Measurements from ENCODE around the gene TBL2. TPM values are rescaled to one million over a fixed set of nuclear protein-coding genes. Genes with fewer than 3 reads are reported as not detected.

The TBL2 gene
- total and polyA plus RNA-seq, 2 experiments from 2014 or later = 6.9 to 27.8 TPM

DNA sequence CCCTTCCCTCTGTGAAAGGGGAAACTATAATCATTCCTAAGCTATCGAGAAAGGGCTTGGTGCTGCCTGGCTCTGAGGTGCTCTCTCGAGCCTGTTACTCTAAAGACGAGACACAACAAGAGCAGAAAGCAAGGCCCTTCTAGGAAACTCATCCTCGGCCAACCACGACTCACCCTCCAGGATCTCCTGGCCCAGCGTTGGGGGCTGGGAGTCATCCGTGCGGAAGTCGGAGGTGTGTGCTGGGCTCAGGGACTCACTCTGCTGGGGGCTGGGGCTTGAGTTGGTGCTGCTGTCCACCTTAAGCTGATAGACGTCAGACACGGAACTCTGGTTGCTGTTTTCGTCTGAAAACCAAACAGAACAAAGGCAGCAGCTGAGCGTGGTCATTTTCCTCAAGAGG is 38.7 kb downstream of the TBL2 start:
- Mint-ChIP-seq H3K27me3 (ENCODE audit: insufficient read depth, low read depth, poor library complexity) (peaks cover 4% of the 10 kb centered on the region), H3K27ac (no peak overlapping the region), H3K9me3 (no peaks in the 10 kb centered on the region), H3K4me3 (no peak overlapping the region), H3K4me1 (no peaks in the 10 kb centered on the region), H3K36me3 (ENCODE audit: low read depth) (peaks cover 57% of the 10 kb centered on the region)
- no peak overlapping the region for H3K4me2 ChIP-seq
- DNase-seq (ENCODE audit: low spot score) (no peak), ATAC-seq (no peak)
- H2AFZ ChIP-seq = no peak overlapping the region
- H3K36me3 ChIP-seq (ENCODE audit: insufficient read depth) = peaks cover 11% of the 10 kb centered on the region; the same call in 1 of the 2 replicates
- H3K9me2 ChIP-seq (ENCODE audit: insufficient read depth) = no peaks in the 10 kb centered on the region
- no peak overlapping the region for H3K27ac ChIP-seq (ENCODE audit: low read depth)
- no peaks in the 10 kb centered on the region for H4K20me1 ChIP-seq (replicated peaks; ENCODE audit: insufficient read depth)
- H3K4me3 ChIP-seq = no peak overlapping the region
- H3K4me1 ChIP-seq (ENCODE audit: insufficient read depth) = no peaks in the 10 kb centered on the region
- no peaks in the 10 kb centered on the region for H3F3A ChIP-seq (replicated peaks; ENCODE audit: low read depth)
- no peaks in the 10 kb centered on the region for H3K27me3 ChIP-seq (ENCODE audit: insufficient read depth)
- TF ChIP-seq CREB1 (CRISPR knock-in tag; IDR thresholded peaks at IDR 0.05; ENCODE audit: low read depth) (no peak), ZNF114 (CRISPR knock-in tag; IDR thresholded peaks at IDR 0.05) (no peak), JUNB (IDR thresholded peaks at IDR 0.05; ENCODE audit: unreplicated experiment) (no peak), STAT1 (IDR thresholded peaks at IDR 0.05; ENCODE audit: unreplicated experiment) (no peak), EZH2phosphoT487 (IDR thresholded peaks at IDR 0.05; ENCODE audit: unreplicated experiment) (no peak), NANOG (IDR thresholded peaks at IDR 0.05; ENCODE audit: borderline replicate concordance) (no peak), ZNF331 (CRISPR knock-in tag; IDR thresholded peaks at IDR 0.05; ENCODE audit: low read depth) (no peak), EZH2 (IDR thresholded peaks at IDR 0.05; ENCODE audit: low read depth, unreplicated experiment) (no peak), POLR2AphosphoS5 (IDR thresholded peaks at IDR 0.05; ENCODE audit: low read depth) (no peak)
- TF ChIP-seq, protein P1, sequence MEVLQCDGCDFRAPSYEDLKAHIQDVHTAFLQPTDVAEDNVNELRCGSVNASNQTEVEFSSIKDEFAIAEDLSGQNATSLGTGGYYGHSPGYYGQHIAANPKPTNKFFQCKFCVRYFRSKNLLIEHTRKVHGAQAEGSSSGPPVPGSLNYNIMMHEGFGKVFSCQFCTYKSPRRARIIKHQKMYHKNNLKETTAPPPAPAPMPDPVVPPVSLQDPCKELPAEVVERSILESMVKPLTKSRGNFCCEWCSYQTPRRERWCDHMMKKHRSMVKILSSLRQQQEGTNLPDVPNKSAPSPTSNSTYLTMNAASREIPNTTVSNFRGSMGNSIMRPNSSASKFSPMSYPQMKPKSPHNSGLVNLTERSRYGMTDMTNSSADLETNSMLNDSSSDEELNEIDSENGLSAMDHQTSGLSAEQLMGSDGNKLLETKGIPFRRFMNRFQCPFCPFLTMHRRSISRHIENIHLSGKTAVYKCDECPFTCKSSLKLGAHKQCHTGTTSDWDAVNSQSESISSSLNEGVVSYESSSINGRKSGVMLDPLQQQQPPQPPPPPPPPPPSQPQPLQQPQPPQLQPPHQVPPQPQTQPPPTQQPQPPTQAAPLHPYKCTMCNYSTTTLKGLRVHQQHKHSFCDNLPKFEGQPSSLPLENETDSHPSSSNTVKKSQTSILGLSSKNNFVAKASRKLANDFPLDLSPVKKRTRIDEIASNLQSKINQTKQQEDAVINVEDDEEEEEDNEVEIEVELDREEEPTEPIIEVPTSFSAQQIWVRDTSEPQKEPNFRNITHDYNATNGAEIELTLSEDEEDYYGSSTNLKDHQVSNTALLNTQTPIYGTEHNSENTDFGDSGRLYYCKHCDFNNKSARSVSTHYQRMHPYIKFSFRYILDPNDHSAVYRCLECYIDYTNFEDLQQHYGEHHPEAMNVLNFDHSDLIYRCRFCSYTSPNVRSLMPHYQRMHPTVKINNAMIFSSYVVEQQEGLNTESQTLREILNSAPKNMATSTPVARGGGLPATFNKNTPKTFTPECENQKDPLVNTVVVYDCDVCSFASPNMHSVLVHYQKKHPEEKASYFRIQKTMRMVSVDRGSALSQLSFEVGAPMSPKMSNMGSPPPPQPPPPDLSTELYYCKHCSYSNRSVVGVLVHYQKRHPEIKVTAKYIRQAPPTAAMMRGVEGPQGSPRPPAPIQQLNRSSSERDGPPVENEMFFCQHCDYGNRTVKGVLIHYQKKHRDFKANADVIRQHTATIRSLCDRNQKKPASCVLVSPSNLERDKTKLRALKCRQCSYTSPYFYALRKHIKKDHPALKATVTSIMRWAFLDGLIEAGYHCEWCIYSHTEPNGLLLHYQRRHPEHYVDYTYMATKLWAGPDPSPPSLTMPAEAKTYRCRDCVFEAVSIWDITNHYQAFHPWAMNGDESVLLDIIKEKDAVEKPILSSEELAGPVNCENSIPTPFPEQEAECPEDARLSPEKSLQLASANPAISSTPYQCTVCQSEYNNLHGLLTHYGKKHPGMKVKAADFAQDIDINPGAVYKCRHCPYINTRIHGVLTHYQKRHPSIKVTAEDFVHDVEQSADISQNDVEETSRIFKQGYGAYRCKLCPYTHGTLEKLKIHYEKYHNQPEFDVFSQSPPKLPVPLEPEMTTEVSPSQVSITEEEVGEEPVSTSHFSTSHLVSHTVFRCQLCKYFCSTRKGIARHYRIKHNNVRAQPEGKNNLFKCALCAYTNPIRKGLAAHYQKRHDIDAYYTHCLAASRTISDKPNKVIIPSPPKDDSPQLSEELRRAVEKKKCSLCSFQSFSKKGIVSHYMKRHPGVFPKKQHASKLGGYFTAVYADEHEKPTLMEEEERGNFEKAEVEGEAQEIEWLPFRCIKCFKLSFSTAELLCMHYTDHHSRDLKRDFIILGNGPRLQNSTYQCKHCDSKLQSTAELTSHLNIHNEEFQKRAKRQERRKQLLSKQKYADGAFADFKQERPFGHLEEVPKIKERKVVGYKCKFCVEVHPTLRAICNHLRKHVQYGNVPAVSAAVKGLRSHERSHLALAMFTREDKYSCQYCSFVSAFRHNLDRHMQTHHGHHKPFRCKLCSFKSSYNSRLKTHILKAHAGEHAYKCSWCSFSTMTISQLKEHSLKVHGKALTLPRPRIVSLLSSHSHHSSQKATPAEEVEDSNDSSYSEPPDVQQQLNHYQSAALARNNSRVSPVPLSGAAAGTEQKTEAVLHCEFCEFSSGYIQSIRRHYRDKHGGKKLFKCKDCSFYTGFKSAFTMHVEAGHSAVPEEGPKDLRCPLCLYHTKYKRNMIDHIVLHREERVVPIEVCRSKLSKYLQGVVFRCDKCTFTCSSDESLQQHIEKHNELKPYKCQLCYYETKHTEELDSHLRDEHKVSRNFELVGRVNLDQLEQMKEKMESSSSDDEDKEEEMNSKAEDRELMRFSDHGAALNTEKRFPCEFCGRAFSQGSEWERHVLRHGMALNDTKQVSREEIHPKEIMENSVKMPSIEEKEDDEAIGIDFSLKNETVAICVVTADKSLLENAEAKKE (CRISPR knock-in tag; IDR thresholded peaks at IDR 0.05) = no peak
- TF ChIP-seq, protein P2, sequence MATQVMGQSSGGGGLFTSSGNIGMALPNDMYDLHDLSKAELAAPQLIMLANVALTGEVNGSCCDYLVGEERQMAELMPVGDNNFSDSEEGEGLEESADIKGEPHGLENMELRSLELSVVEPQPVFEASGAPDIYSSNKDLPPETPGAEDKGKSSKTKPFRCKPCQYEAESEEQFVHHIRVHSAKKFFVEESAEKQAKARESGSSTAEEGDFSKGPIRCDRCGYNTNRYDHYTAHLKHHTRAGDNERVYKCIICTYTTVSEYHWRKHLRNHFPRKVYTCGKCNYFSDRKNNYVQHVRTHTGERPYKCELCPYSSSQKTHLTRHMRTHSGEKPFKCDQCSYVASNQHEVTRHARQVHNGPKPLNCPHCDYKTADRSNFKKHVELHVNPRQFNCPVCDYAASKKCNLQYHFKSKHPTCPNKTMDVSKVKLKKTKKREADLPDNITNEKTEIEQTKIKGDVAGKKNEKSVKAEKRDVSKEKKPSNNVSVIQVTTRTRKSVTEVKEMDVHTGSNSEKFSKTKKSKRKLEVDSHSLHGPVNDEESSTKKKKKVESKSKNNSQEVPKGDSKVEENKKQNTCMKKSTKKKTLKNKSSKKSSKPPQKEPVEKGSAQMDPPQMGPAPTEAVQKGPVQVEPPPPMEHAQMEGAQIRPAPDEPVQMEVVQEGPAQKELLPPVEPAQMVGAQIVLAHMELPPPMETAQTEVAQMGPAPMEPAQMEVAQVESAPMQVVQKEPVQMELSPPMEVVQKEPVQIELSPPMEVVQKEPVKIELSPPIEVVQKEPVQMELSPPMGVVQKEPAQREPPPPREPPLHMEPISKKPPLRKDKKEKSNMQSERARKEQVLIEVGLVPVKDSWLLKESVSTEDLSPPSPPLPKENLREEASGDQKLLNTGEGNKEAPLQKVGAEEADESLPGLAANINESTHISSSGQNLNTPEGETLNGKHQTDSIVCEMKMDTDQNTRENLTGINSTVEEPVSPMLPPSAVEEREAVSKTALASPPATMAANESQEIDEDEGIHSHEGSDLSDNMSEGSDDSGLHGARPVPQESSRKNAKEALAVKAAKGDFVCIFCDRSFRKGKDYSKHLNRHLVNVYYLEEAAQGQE (IDR thresholded peaks at IDR 0.05; ENCODE audit: unreplicated experiment) = no peak
- TF ChIP-seq, protein P3, sequence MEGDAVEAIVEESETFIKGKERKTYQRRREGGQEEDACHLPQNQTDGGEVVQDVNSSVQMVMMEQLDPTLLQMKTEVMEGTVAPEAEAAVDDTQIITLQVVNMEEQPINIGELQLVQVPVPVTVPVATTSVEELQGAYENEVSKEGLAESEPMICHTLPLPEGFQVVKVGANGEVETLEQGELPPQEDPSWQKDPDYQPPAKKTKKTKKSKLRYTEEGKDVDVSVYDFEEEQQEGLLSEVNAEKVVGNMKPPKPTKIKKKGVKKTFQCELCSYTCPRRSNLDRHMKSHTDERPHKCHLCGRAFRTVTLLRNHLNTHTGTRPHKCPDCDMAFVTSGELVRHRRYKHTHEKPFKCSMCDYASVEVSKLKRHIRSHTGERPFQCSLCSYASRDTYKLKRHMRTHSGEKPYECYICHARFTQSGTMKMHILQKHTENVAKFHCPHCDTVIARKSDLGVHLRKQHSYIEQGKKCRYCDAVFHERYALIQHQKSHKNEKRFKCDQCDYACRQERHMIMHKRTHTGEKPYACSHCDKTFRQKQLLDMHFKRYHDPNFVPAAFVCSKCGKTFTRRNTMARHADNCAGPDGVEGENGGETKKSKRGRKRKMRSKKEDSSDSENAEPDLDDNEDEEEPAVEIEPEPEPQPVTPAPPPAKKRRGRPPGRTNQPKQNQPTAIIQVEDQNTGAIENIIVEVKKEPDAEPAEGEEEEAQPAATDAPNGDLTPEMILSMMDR (conservative IDR thresholded peaks at IDR 0.05; ENCODE audit: low read depth in 2 of 2) = no peak
- TF ChIP-seq, protein P4, sequence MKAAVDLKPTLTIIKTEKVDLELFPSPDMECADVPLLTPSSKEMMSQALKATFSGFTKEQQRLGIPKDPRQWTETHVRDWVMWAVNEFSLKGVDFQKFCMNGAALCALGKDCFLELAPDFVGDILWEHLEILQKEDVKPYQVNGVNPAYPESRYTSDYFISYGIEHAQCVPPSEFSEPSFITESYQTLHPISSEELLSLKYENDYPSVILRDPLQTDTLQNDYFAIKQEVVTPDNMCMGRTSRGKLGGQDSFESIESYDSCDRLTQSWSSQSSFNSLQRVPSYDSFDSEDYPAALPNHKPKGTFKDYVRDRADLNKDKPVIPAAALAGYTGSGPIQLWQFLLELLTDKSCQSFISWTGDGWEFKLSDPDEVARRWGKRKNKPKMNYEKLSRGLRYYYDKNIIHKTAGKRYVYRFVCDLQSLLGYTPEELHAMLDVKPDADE (IDR thresholded peaks at IDR 0.05) = no peak
- peaks cover 3% of the 10 kb centered on the region; the same call in 1 of the 2 replicates for H3K79me2 ChIP-seq (replicated peaks; ENCODE audit: insufficient read depth)
